HG03097 (cell line): ENCODE data around the gene PTPRD.

Source experiments
- ATAC-seq: cut with Tn5 transposase; IDR thresholded peaks from one replicate; pipeline ENCODE4 v1.9.1; 2021; ENCODE audit not compliant: unreplicated experiment, low FRiP score

PTPRD gene

GRCh38 chr9:10272830-10273229 is 340.0 kb downstream of the PTPRD start:
- no peak for ATAC-seq

- ATAC-seq: no peak
These were observed 344.0 kb downstream of the PTPRD start for GRCh38 chr9:10268531-10269485.

GRCh38 chr9:10265153-10265631 is 347.6 kb downstream of the PTPRD start:
- no peak for ATAC-seq

- no peak for ATAC-seq
These were observed 352.3 kb downstream of the PTPRD start for GRCh38 chr9:10260501-10260900.

- ATAC-seq: no peak
These were observed 353.1 kb downstream of the PTPRD start for GRCh38 chr9:10259668-10260067.

GRCh38 chr9:10255758-10256157 is 357.0 kb downstream of the PTPRD start:
- ATAC-seq: no peak

GRCh38 chr9:10254338-10254737 is 358.5 kb downstream of the PTPRD start:
- no peak for ATAC-seq

- no peak for ATAC-seq
These were observed 359.5 kb downstream of the PTPRD start for GRCh38 chr9:10253341-10253740.

- no peak for ATAC-seq
These were observed 360.6 kb downstream of the PTPRD start for GRCh38 chr9:10252174-10252573.

GRCh38 chr9:10251490-10251889 is 361.3 kb downstream of the PTPRD start:
- no peak for ATAC-seq

GRCh38 chr9:10250219-10250618 is 362.6 kb downstream of the PTPRD start:
- no peak for ATAC-seq

- ATAC-seq: no peak
These were observed 363.9 kb downstream of the PTPRD start for GRCh38 chr9:10248890-10249289.

GRCh38 chr9:10242255-10242654 is 370.5 kb downstream of the PTPRD start:
- ATAC-seq: no peak

GRCh38 chr9:10238087-10238486 is 374.7 kb downstream of the PTPRD start:
- no peak for ATAC-seq

- ATAC-seq: no peak
These were observed 375.2 kb downstream of the PTPRD start for GRCh38 chr9:10237584-10237983.

- ATAC-seq: no peak
These were observed 376.6 kb downstream of the PTPRD start for GRCh38 chr9:10236161-10236560.

- no peak for ATAC-seq
These were observed 377.4 kb downstream of the PTPRD start for GRCh38 chr9:10235376-10235775.

GRCh38 chr9:10232352-10232930 is 380.4 kb downstream of the PTPRD start:
- no peak for ATAC-seq

- no peak for ATAC-seq
These were observed 382.3 kb downstream of the PTPRD start for GRCh38 chr9:10230512-10230911.

- no peak for ATAC-seq
These were observed 384.7 kb downstream of the PTPRD start for GRCh38 chr9:10228082-10228481.

- ATAC-seq: no peak
These were observed 385.8 kb downstream of the PTPRD start for GRCh38 chr9:10226996-10227395.

GRCh38 chr9:10212702-10213101 is 400.1 kb downstream of the PTPRD start:
- no peak for ATAC-seq
